Osteocyte (in vitro differentiated cells): ENCODE data around the gene BRD7. TPM values are rescaled to one million over a fixed set of nuclear protein-coding genes. Genes with fewer than 3 reads are reported as not detected.
A peak's percentile ranks its signal among the peaks of the same experiment; 100 is the strongest.

Experiments
- DNase-seq: peaks from one replicate; pipeline ENCODE4 v3.0.0; 2021; ENCODE audit warnings: mixed read lengths; ENCODE audit not compliant: unreplicated experiment; ENCODE audit errors: extremely low spot score
- H3K27ac Mint-ChIP-seq: one replicate; pipeline ENCODE4 v1.8.0; 2021; ENCODE audit warnings: mild to moderate bottlenecking, mixed read lengths; ENCODE audit not compliant: unreplicated experiment
- H3K27me3 Mint-ChIP-seq: one replicate; pipeline ENCODE4 v1.8.0; 2021; ENCODE audit warnings: mixed read lengths; ENCODE audit not compliant: unreplicated experiment
- H3K36me3 Mint-ChIP-seq: one replicate; pipeline ENCODE4 v1.8.0; 2021; ENCODE audit warnings: mixed read lengths; ENCODE audit not compliant: unreplicated experiment
- H3K4me1 Mint-ChIP-seq: one replicate; pipeline ENCODE4 v1.8.0; 2021; ENCODE audit warnings: mixed read lengths; ENCODE audit not compliant: unreplicated experiment
- H3K4me3 Mint-ChIP-seq: one replicate; pipeline ENCODE4 v1.8.0; 2021; ENCODE audit warnings: mild to moderate bottlenecking, moderate library complexity, mixed read lengths; ENCODE audit not compliant: unreplicated experiment
- H3K9me3 Mint-ChIP-seq: one replicate; pipeline ENCODE4 v1.8.0; 2021; ENCODE audit warnings: mixed read lengths; ENCODE audit not compliant: unreplicated experiment
- total RNA-seq: library from RNA; stranded (reverse); gene quantifications from 2 replicates; pipeline ENCODE4 v1.2.1, GENCODE V29; 2021
- TF ChIP-seq, protein P1 (sequence below): fragments of 200-600 bp; sonication (generic); IDR thresholded peaks from 2 replicates; pipeline ENCODE4 v1.5.0; 2021; ENCODE audit warnings: antibody characterized with exemption, mild to moderate bottlenecking, moderate library complexity

The BRD7 gene
- total RNA-seq, 1 donor from 2014 or later: 72.3 TPM

GRCh38 chr16:50369133-50369804 is 481 bp upstream of the BRD7 start:
- Mint-ChIP-seq H3K4me3 (peak overlapping the region; percentile 81), H3K4me1 (peaks cover 28% of the 10 kb centered on the region), H3K27me3 (peaks cover 7% of the 10 kb centered on the region), H3K9me3 (no peaks in the 10 kb centered on the region), H3K36me3 (peaks cover 16% of the 10 kb centered on the region), H3K27ac (peak overlapping the region; percentile 81)
- TF ChIP-seq, protein P1, sequence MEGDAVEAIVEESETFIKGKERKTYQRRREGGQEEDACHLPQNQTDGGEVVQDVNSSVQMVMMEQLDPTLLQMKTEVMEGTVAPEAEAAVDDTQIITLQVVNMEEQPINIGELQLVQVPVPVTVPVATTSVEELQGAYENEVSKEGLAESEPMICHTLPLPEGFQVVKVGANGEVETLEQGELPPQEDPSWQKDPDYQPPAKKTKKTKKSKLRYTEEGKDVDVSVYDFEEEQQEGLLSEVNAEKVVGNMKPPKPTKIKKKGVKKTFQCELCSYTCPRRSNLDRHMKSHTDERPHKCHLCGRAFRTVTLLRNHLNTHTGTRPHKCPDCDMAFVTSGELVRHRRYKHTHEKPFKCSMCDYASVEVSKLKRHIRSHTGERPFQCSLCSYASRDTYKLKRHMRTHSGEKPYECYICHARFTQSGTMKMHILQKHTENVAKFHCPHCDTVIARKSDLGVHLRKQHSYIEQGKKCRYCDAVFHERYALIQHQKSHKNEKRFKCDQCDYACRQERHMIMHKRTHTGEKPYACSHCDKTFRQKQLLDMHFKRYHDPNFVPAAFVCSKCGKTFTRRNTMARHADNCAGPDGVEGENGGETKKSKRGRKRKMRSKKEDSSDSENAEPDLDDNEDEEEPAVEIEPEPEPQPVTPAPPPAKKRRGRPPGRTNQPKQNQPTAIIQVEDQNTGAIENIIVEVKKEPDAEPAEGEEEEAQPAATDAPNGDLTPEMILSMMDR: peak; percentile 8
- no peak for DNase-seq

DNA sequence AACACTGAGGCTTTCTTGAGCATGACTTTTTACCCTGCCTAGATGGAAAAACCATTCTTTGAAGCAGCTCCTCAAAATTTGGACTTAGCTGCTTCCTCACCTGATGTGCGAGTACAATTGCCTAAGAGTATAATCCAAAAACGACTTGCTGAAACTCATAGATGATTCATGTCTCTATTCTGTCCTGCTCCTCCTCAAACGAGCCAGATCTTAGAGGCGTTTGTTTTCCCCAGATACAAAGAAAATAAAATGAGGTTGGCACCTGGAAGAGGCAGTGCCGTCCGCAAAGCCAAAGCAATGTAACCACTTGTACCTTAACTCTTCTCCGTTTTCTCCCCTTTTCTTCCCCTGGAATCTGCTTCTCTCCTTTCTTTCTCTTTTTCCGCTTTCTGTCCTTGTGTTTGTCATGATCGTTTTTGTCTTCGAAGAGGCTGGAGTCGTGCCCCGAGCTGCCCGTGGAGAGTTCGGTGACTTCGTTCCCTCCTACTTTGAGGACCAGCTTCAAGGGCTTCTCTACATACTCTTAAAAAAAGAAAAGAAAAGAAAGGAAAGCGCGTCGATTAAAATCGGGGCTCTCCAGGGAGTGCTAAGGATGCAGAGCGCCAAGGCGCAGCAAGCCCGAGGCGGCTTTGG is 895 bp downstream of the BRD7 start:
- no peak for DNase-seq
- TF ChIP-seq, protein P1: no peak
- H3K4me1 Mint-ChIP-seq: peaks cover 28% of the 10 kb centered on the region
- peak overlapping the region; percentile 94 for H3K4me3 Mint-ChIP-seq
- H3K27me3 Mint-ChIP-seq: no peaks in the 10 kb centered on the region
- H3K27ac Mint-ChIP-seq: peak overlapping the region; percentile 82
- H3K9me3 Mint-ChIP-seq: no peaks in the 10 kb centered on the region
- peaks cover 24% of the 10 kb centered on the region for H3K36me3 Mint-ChIP-seq

DNA sequence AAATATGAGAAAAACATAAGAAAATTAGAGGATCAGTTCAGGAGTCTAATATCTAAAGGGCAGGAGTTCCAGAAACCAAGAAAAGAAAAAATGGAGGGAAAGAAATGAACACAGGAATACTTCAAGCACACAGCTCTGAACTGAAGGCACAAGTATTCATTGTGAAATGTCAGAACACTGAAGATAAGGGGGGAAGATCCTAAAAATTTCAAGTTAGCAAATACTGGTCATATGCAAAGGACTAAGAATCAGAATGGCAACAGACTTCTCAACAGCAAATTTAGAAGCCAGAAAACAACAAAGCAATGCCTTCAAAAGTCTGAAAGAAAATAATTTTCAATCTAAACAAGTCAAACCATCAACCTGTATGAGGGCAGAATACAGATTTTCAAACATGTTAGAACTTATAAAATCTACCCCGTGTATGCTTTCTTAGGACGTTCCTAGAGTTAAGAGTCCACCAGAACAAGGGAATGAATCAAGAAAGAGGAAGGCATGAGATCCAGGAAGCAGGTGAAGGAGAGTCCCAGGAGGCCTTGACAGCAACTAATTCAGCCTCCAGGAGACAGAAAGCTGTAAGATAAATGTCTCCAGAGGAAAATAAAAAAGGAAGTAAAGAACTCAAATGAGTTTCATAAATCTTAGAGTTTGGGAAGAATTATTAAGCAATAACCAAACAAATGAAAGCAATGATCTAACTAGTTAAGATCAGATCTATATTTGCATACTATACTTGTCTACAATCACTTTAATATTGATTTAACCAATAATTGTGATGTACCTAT is 2.8 kb downstream of the BRD7 start:
- TF ChIP-seq, protein P1: no peak
- H3K4me3 Mint-ChIP-seq: no peak overlapping the region

DNA sequence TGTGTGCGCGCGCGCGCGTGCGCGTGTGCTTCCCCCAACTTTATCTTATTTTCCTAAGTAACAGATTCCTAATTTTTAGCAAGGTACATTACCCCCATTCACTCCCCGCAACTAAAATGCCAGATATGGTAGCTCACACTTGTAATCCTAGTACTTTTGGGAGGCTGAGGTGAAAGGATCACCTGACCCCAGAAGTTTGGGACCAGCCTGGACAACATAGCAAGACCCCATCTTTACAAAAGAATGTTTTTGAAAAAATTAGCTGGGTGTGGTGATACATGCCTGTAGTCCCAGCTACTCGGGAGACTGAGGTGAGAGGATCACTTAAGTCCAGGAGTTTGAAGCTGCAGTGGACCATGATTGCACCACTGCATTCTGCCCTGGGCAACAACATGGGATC is 5.1 kb downstream of the BRD7 start:
- no peak for DNase-seq

More for the DNA sequence above, 2.8 kb downstream of the BRD7 start:
- no peaks in the 10 kb centered on the region for H3K27me3 Mint-ChIP-seq
- H3K27ac Mint-ChIP-seq: no peak overlapping the region
- no peaks in the 10 kb centered on the region for H3K9me3 Mint-ChIP-seq
- peaks cover 28% of the 10 kb centered on the region for H3K36me3 Mint-ChIP-seq
- peaks cover 28% of the 10 kb centered on the region for H3K4me1 Mint-ChIP-seq
- DNase-seq: no peak

More for the DNA sequence above, 5.1 kb downstream of the BRD7 start:
- H3K4me3 Mint-ChIP-seq: no peak overlapping the region
- no peaks in the 10 kb centered on the region for H3K27me3 Mint-ChIP-seq
- H3K4me1 Mint-ChIP-seq: peaks cover 25% of the 10 kb centered on the region
- no peaks in the 10 kb centered on the region for H3K9me3 Mint-ChIP-seq
- TF ChIP-seq, protein P1: no peak
- H3K36me3 Mint-ChIP-seq: peaks cover 30% of the 10 kb centered on the region
- no peak overlapping the region for H3K27ac Mint-ChIP-seq
